HepG2 (cell line): ENCODE data around the gene ASIC3. TPM values are rescaled to one million over a fixed set of nuclear protein-coding genes. Genes with fewer than 3 reads are reported as not detected.

Source experiments
- AHR ChIP-seq: IDR thresholded peaks from 2 replicates; pipeline ENCODE4 v1.6.1; 2018; ENCODE audit warnings: missing genetic modification reagents, missing compliant biosample characterization
- DBP ChIP-seq: sonication (generic); formaldehyde crosslinking; IDR thresholded peaks from 2 replicates; pipeline ENCODE4 v1.4.0; 2020; ENCODE audit warnings: missing genetic modification reagents; ENCODE audit errors: not compliant biosample characterization
- HNRNPK ChIP-seq: fragments of 200-400 bp; formaldehyde crosslinking; IDR thresholded peaks from 2 replicates; pipeline ENCODE4 v1.6.1; 2018; ENCODE audit warnings: low read length, low read depth, moderate library complexity, mild to moderate bottlenecking; ENCODE audit not compliant: poor library complexity, severe bottlenecking
- KAT7 ChIP-seq: IDR thresholded peaks from 2 replicates; pipeline ENCODE4 v1.6.1; 2018; ENCODE audit warnings: borderline replicate concordance, missing compliant biosample characterization
- MBNL3 ChIP-seq: fragments of 250-450 bp; sonication (Bioruptor Pico); conservative IDR thresholded peaks from 2 replicates; pipeline ENCODE4 v1.8.0; 2022; ENCODE audit warnings: mild to moderate bottlenecking, inconsistent platforms
- PAXIP1 ChIP-seq: sonication (generic); formaldehyde crosslinking; conservative IDR thresholded peaks from 2 replicates; pipeline ENCODE4 v1.4.0; 2020; ENCODE audit warnings: mild to moderate bottlenecking, missing genetic modification reagents, moderate library complexity
- RBFOX2 ChIP-seq: fragments of 200-400 bp; formaldehyde crosslinking; IDR thresholded peaks from 2 replicates; pipeline ENCODE4 v1.6.1; 2017; ENCODE audit warnings: low read depth, mild to moderate bottlenecking, low read length
- RBM22 ChIP-seq: fragments of 200-400 bp; formaldehyde crosslinking; optimal IDR thresholded peaks from 2 replicates; pipeline ENCODE3; 2017; ENCODE audit warnings: mild to moderate bottlenecking, low read length, moderate library complexity
- TCF7L2 ChIP-seq: IDR thresholded peaks from 2 replicates; pipeline ENCODE4 v1.6.1; 2011; ENCODE audit warnings: mild to moderate bottlenecking, low read depth, low read length, moderate library complexity
- ZHX2 ChIP-seq, 2 experiments: sonication (generic) in 1 of 2; formaldehyde crosslinking in 1 of 2; IDR thresholded peaks; 2 replicates each; pipeline versions ENCODE4 v1.6.1 to v1.9.0; 2014 to 2022; ENCODE audit warnings: antibody characterized with exemption in 1 of 2, borderline replicate concordance in 1 of 2, inconsistent platforms in 1 of 2, low read depth in 1 of 2, missing genetic modification reagents in 1 of 2
- ZMAT5 ChIP-seq: sonication (generic); formaldehyde crosslinking; IDR thresholded peaks from 2 replicates; pipeline ENCODE4 v1.5.0; 2020; ENCODE audit warnings: mild to moderate bottlenecking, low read depth, missing genetic modification reagents, borderline replicate concordance
- ZNF101 ChIP-seq: sonication (generic); formaldehyde crosslinking; IDR thresholded peaks from 2 replicates; pipeline ENCODE4 v1.4.0; 2020; ENCODE audit warnings: mild to moderate bottlenecking, low read depth, missing genetic modification reagents, borderline replicate concordance
- ZNF350 ChIP-seq: sonication (generic); formaldehyde crosslinking; IDR thresholded peaks from 2 replicates; pipeline ENCODE4 v1.4.0; 2020; ENCODE audit warnings: mild to moderate bottlenecking, low read depth, missing genetic modification reagents, borderline replicate concordance
- ZNF468 ChIP-seq: sonication (generic); formaldehyde crosslinking; IDR thresholded peaks from 2 replicates; pipeline ENCODE4 v1.8.0; 2022; ENCODE audit warnings: mild to moderate bottlenecking, moderate library complexity, missing genetic modification reagents
- ZNF761 ChIP-seq: sonication (generic); formaldehyde crosslinking; conservative IDR thresholded peaks from 2 replicates; pipeline ENCODE4 v1.4.0; 2020; ENCODE audit warnings: mild to moderate bottlenecking, missing genetic modification reagents
- ZNF784 ChIP-seq: sonication (generic); formaldehyde crosslinking; IDR thresholded peaks from 2 replicates; pipeline ENCODE4 v1.5.1; 2020; ENCODE audit warnings: missing genetic modification reagents, mild to moderate bottlenecking, borderline replicate concordance
- polyA plus RNA-seq, 8 experiments: library from polyadenylated mRNA; depleted of rRNA in 3 of 8; stranded (reverse) in 7 of 8; unstranded in 1 of 8; fragments of >200 nt; fragmentation: Illumina TruSeq in 4 of 8; extraction: Trizol in 4 of 8; gene quantifications; 2 replicates each; pipeline versions ENCODE4 v1.2.1 to v1.2.3, GENCODE V29; 2011 to 2016; ENCODE audit warnings: low read depth in 4 of 8, missing spikeins in 1 of 8, mixed read lengths in 1 of 8; ENCODE audit not compliant: insufficient read depth in 1 of 8
- total RNA-seq, 5 experiments: library from RNA; depleted of rRNA; stranded (reverse); fragments of >200 nt; fragmentation: Illumina TruSeq; extraction: Trizol; gene quantifications; 2 replicates each; pipeline ENCODE4 v1.2.3, GENCODE V29; 2016; ENCODE audit warnings: low read depth in 1 of 5

The ASIC3 gene
- total and polyA plus RNA-seq, 2 of the 13 experiments (the other 11 are each of a cell fraction or from before 2014, with no cell fraction given): 0.51 TPM; not detected in 1

- TF ChIP-seq ZMAT5 (CRISPR knock-in tag): no peak
- no peak for TF ChIP-seq DBP (CRISPR knock-in tag)
- no peak for TF ChIP-seq ZNF468 (CRISPR knock-in tag)
- TF ChIP-seq TCF7L2: no peak
- no peak for TF ChIP-seq MBNL3 (CRISPR knock-in tag)
- TF ChIP-seq AHR (CRISPR knock-in tag): no peak
- no peak for TF ChIP-seq ZNF101 (CRISPR knock-in tag)
- no peak for TF ChIP-seq HNRNPK
- TF ChIP-seq ZNF761 (CRISPR knock-in tag): no peak
- no peak for TF ChIP-seq PAXIP1 (CRISPR knock-in tag)
- peak; percentile 9 for TF ChIP-seq RBM22
- no peak for TF ChIP-seq ZNF350 (CRISPR knock-in tag)
- no peak for TF ChIP-seq ZNF784 (CRISPR knock-in tag)
- TF ChIP-seq KAT7 (CRISPR knock-in tag): no peak
- peak; percentile 53; the same call in 1 of the 2 replicates for TF ChIP-seq RBFOX2
- no peak for TF ChIP-seq ZHX2 (IDR thresholded peaks at IDR 0.05; ENCODE audit: low read depth)
- no peak for TF ChIP-seq ZHX2 (CRISPR knock-in tag; IDR thresholded peaks at IDR 0.05; ENCODE audit: borderline replicate concordance)
These were observed 30.1 kb downstream of the ASIC3 start (continued) for GRCh38 chr7:151078233-151079040.
